NT2/D1 (cell line): ENCODE measurements around the gene LIMK2.

Experiments
- SUZ12 ChIP-seq: IDR thresholded peaks from 2 replicates; pipeline ENCODE4 v1.6.1; 2011; ENCODE audit not compliant: insufficient read length, insufficient read depth; ENCODE audit errors: extremely low read depth
- YY1 ChIP-seq: IDR thresholded peaks from 2 replicates; pipeline ENCODE4 v1.6.1; 2011; ENCODE audit not compliant: insufficient read length, insufficient read depth
- ZNF274 ChIP-seq: IDR thresholded peaks from 2 replicates; pipeline ENCODE4 v1.6.1; 2011; ENCODE audit warnings: mild to moderate bottlenecking, low read depth, low read length

- TF ChIP-seq ZNF274 (no peak), SUZ12 (no peak), YY1 (no peak)
Observed at GRCh38 chr22:31327806-31328543, 115.9 kb downstream of the LIMK2 start.
